Measurements from ENCODE around the gene ISG15. TPM values are rescaled to one million over a fixed set of nuclear protein-coding genes. Genes with fewer than 3 reads are reported as not detected.

Gene ISG15
- total and polyA plus RNA-seq, 2 of the 13 experiments (the other 11 are each of a cell fraction or from before 2014, with no cell fraction given) = 42.1 to 54.9 TPM

- TF ChIP-seq ZNF558 (CRISPR knock-in tag; IDR thresholded peaks at IDR 0.05; ENCODE audit: borderline replicate concordance) = no peak
- TF ChIP-seq ZNF512 (CRISPR knock-in tag; IDR thresholded peaks at IDR 0.05) = 0 out of 2 replicates have a peak, but pooled peaks have one; percentile 23
- peak; percentile 90 for TF ChIP-seq DMAP1 (CRISPR knock-in tag; IDR thresholded peaks at IDR 0.05)
- TF ChIP-seq, protein P1, sequence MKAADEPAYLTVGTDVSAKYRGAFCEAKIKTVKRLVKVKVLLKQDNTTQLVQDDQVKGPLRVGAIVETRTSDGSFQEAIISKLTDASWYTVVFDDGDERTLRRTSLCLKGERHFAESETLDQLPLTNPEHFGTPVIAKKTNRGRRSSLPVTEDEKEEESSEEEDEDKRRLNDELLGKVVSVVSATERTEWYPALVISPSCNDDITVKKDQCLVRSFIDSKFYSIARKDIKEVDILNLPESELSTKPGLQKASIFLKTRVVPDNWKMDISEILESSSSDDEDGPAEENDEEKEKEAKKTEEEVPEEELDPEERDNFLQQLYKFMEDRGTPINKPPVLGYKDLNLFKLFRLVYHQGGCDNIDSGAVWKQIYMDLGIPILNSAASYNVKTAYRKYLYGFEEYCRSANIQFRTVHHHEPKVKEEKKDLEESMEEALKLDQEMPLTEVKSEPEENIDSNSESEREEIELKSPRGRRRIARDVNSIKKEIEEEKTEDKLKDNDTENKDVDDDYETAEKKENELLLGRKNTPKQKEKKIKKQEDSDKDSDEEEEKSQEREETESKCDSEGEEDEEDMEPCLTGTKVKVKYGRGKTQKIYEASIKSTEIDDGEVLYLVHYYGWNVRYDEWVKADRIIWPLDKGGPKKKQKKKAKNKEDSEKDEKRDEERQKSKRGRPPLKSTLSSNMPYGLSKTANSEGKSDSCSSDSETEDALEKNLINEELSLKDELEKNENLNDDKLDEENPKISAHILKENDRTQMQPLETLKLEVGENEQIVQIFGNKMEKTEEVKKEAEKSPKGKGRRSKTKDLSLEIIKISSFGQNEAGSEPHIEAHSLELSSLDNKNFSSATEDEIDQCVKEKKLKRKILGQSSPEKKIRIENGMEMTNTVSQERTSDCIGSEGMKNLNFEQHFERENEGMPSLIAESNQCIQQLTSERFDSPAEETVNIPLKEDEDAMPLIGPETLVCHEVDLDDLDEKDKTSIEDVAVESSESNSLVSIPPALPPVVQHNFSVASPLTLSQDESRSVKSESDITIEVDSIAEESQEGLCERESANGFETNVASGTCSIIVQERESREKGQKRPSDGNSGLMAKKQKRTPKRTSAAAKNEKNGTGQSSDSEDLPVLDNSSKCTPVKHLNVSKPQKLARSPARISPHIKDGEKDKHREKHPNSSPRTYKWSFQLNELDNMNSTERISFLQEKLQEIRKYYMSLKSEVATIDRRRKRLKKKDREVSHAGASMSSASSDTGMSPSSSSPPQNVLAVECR (CRISPR knock-in tag; IDR thresholded peaks at IDR 0.05; ENCODE audit: borderline replicate concordance) = peak; percentile 89; the same call in 1 of the 2 replicates
- TF ChIP-seq KDM3A (CRISPR knock-in tag; IDR thresholded peaks at IDR 0.05; ENCODE audit: low read depth) = no peak
- TF ChIP-seq ZBTB3 (CRISPR knock-in tag; IDR thresholded peaks at IDR 0.05; ENCODE audit: borderline replicate concordance, low read depth) = 0 out of 2 replicates have a peak, but pooled peaks have one; percentile 32
- no peak for TF ChIP-seq ZNF383 (CRISPR knock-in tag; IDR thresholded peaks at IDR 0.05; ENCODE audit: borderline replicate concordance)
- no peak for TF ChIP-seq NBN (conservative IDR thresholded peaks at IDR 0.05)
- peak; percentile 48; the same call in 1 of the 2 replicates for TF ChIP-seq ERF (CRISPR knock-in tag; IDR thresholded peaks at IDR 0.05)
- TF ChIP-seq NR0B2 (CRISPR knock-in tag; IDR thresholded peaks at IDR 0.05) = no peak; the same call in 1 of the 2 replicates
- TF ChIP-seq FOXA3 (CRISPR knock-in tag; IDR thresholded peaks at IDR 0.05) = peak; percentile 46; the same call in 1 of the 2 replicates
- TF ChIP-seq, protein P2, sequence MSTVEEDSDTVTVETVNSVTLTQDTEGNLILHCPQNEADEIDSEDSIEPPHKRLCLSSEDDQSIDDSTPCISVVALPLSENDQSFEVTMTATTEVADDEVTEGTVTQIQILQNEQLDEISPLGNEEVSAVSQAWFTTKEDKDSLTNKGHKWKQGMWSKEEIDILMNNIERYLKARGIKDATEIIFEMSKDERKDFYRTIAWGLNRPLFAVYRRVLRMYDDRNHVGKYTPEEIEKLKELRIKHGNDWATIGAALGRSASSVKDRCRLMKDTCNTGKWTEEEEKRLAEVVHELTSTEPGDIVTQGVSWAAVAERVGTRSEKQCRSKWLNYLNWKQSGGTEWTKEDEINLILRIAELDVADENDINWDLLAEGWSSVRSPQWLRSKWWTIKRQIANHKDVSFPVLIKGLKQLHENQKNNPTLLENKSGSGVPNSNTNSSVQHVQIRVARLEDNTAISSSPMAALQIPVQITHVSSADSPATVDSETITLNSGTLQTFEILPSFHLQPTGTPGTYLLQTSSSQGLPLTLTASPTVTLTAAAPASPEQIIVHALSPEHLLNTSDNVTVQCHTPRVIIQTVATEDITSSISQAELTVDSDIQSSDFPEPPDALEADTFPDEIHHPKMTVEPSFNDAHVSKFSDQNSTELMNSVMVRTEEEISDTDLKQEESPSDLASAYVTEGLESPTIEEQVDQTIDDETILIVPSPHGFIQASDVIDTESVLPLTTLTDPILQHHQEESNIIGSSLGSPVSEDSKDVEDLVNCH (CRISPR knock-in tag; IDR thresholded peaks at IDR 0.05) = no peak
- no peak for TF ChIP-seq ZUFSP (CRISPR knock-in tag; IDR thresholded peaks at IDR 0.05; ENCODE audit: borderline replicate concordance)
- no peak for TF ChIP-seq SUZ12 (IDR thresholded peaks at IDR 0.05; ENCODE audit: low read depth, low read length)
- TF ChIP-seq NFYC (CRISPR knock-in tag; IDR thresholded peaks at IDR 0.05) = peak; percentile 44; the same call in 1 of the 2 replicates
- no peak for TF ChIP-seq IKZF4 (CRISPR knock-in tag; IDR thresholded peaks at IDR 0.05; ENCODE audit: borderline replicate concordance, low read depth, not compliant biosample characterization)
- TF ChIP-seq, protein P3, sequence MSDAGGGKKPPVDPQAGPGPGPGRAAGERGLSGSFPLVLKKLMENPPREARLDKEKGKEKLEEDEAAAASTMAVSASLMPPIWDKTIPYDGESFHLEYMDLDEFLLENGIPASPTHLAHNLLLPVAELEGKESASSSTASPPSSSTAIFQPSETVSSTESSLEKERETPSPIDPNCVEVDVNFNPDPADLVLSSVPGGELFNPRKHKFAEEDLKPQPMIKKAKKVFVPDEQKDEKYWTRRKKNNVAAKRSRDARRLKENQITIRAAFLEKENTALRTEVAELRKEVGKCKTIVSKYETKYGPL (CRISPR knock-in tag; IDR thresholded peaks at IDR 0.05) = no peak; the same call in 1 of the 2 replicates
- no peak for TF ChIP-seq ZNF124 (CRISPR knock-in tag; IDR thresholded peaks at IDR 0.05)
Observed at GRCh38 chr1:1000357-1001056, 12.8 kb upstream of the ISG15 start (continued).

All from HepG2 (cell line).